ELF-1 (cell line): ENCODE measurements around the gene CADM4.
"Not testable (repeated sequence)": the region's sequence is repeated elsewhere in the genome, so short reads cannot be mapped to it uniquely, and the experiment has no call there.

ENCODE experiments used
- DNase-seq: peaks from one replicate; pipeline ENCODE4 v3.0.0-alpha.2; 2016; ENCODE audit warnings: low read depth, low spot score

CADM4 gene

GRCh38 chr19:43664018-43664417 is 24.4 kb upstream of the CADM4 start:
- DNase-seq: no peak

GRCh38 chr19:43662487-43662886 is 22.8 kb upstream of the CADM4 start:
- DNase-seq: peak; percentile 53

- no peak for DNase-seq
Measured at GRCh38 chr19:43660971-43661360, 21.3 kb upstream of the CADM4 start.

- DNase-seq: no peak
Measured at GRCh38 chr19:43660301-43660970, 20.8 kb upstream of the CADM4 start.

- DNase-seq: no peak
Measured at GRCh38 chr19:43658494-43658893, 18.8 kb upstream of the CADM4 start.

GRCh38 chr19:43658001-43658400 is 18.4 kb upstream of the CADM4 start:
- DNase-seq: no peak

- DNase-seq: no peak
Measured at GRCh38 chr19:43656436-43656835, 16.8 kb upstream of the CADM4 start.

- no peak for DNase-seq
Measured at GRCh38 chr19:43652546-43652874, 12.9 kb upstream of the CADM4 start.

GRCh38 chr19:43651758-43652545 is 12.3 kb upstream of the CADM4 start:
- peak; percentile 77 for DNase-seq

- not testable (repeated sequence) for DNase-seq
Measured at GRCh38 chr19:43650276-43650675, 10.6 kb upstream of the CADM4 start.

- no peak for DNase-seq
Measured at GRCh38 chr19:43649514-43649913, 9.9 kb upstream of the CADM4 start.

- no peak for DNase-seq
Measured at GRCh38 chr19:43648633-43649032, 9.0 kb upstream of the CADM4 start.

- DNase-seq: no peak
Measured at GRCh38 chr19:43644181-43644580, 4.5 kb upstream of the CADM4 start.

- DNase-seq: no peak
Measured at GRCh38 chr19:43643326-43643725, 3.7 kb upstream of the CADM4 start.

- DNase-seq: no peak
Measured at GRCh38 chr19:43642531-43642930, 2.9 kb upstream of the CADM4 start.

- no peak for DNase-seq
Measured at GRCh38 chr19:43641333-43641732, 1.7 kb upstream of the CADM4 start.

- no peak for DNase-seq
Measured at GRCh38 chr19:43640424-43640757, 741 bp upstream of the CADM4 start.

GRCh38 chr19:43638995-43639518 is 593 bp downstream of the CADM4 start:
- no peak for DNase-seq

- DNase-seq: no peak
Measured at GRCh38 chr19:43638214-43638994, 1.2 kb downstream of the CADM4 start.

GRCh38 chr19:43636121-43636683 is 3.4 kb downstream of the CADM4 start:
- no peak for DNase-seq

- not testable (repeated sequence) for DNase-seq
Measured at GRCh38 chr19:43635561-43635940, 4.1 kb downstream of the CADM4 start.

GRCh38 chr19:43634872-43635560 is 4.6 kb downstream of the CADM4 start:
- DNase-seq: peak; percentile 52
